NCI-H2107 treated with DMSO at 0.1 percent for 48 hours (cell line): ENCODE results near the gene SLC2A8.

ENCODE experiments used
- DNase-seq: peaks from one replicate; lab custom pipeline; 2025; ENCODE audit not compliant: unreplicated experiment; lab: John Stamatoyannopoulos, UW

Gene SLC2A8

DNA sequence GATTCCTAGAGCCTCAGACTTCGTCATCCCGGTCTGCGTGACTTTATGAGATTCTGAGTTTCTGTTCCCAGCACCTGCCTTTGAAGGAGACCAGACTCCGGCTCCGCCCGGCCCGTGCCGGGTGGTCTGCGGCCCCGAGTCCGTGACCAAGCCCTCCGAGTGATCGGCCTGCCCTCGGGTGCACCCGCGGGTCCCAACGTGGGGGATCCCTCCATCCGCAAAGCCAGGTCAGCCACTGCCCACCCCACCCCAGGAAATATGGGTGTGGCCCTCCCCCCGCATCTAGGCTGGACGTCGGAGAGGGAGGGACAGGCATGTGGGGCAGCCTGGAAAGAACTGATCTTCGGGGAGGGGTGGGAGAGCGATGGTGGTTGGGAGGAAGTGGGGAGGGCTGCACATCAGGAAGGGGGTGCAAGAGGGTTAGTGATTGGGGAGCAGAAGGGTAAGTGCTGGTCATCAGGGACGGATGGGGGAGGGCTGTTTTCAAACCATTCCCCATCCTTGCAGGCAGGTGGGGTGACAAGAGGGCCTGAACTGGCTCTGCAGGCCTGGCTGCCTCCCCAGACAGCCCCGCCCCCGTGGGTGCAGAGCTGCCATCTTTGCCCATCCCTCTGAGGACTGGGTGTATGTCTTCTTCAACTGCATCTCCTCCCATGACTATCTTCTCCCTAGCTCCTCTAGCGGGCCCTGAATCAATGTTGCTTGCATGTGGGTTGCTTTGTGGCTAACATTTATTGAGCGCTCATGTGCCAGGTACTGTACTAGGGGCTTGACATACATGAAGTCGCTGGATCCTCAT, 55.1 kb downstream of the SLC2A8 start:
- no peak for DNase-seq

DNA sequence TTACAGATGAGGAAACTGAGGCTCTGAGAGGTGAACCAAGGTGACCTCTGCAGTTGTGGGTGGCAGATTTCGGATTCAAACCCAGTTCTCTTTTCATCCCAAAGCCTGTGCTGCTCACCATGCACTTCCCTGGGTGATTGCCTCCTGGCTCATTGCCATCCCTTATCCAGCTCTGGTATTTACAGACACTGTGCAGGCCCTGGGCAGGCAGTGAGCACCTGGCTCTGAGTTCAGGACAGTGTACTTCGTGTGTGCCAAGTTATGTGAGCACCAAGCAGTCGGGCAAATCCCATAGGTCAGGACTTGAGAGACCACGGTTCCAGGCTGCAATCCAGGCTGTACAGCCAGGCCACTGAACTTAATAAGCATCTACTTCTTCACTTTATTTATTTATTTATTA, 55.7 kb downstream of the SLC2A8 start:
- DNase-seq: no peak

DNA sequence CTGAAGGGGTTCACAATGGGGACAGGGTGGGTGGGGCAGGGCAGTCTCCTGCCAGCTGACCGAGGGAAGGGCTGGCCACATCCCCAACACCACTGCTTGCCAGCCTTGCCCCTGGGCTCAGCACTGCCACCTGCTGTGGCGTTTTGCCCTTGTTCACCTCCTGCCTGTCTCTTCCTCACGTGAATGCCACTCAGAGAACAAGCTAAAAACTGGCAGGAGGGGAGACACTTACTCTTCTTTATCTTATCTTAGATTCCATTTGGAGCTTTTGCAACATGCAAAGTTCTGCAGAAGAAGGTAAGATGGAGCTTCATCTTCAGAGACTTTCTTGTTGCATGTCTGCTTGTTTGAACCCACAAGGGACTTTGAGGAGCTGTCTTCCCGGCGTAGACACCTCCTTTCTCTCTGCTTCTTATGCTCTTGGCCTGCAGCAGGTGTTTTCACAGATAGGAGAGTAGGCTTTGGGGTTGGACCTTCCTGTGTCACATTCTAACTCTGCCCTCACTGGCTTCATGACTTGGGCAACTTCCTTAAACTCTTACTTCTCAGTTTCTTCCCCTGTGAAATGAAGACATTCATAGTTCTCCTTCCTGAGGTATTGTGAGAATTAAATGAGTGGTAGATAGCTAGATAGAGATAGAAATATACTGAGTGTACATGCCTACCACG, 58.5 kb downstream of the SLC2A8 start:
- DNase-seq: no peak

DNA sequence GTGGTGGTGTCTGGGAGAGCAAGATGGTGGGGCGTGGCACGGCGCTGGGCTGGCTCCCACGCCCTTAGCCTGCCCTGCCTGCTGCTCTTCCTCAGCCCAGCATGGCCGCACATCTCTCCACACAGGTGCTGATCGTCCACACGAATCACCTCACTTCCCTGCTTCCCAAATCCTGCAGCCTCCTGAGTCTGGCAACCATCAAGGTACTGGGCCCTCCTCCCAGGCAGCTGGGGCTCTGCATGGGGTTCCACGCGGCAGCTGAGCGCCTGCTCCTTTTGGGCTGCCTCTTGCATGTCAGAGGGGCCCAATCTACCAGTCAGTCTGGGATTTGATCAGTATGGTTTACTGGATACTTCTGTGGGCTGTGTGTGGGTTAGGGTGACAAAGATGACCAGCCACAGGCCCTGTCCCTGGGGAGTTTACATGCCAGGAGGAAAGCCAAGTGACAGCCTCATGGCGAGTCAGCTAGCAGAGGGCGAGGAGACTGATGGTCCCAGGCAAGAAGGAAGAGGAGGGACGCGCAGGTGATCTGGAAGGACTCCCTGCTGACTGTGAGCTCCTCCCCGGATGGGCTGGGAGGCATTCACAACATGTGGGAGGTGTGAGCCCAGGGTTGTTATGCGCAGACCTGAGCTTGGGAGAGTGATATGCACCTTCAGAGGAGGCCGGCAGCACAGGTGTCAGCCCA, 60.4 kb downstream of the SLC2A8 start:
- DNase-seq: no peak
